G401 (cell line): ENCODE results near the gene TMEM106A. TPM values are rescaled to one million over a fixed set of nuclear protein-coding genes. Genes with fewer than 3 reads are reported as not detected.
"Not testable (repeated sequence)": the region's sequence is repeated elsewhere in the genome, so short reads cannot be mapped to it uniquely, and the experiment has no call there.

Source experiments
- DNase-seq: peaks from one replicate; pipeline ENCODE4 v3.0.0-alpha.2; 2015; ENCODE audit warnings: low spot score
- in situ Hi-C: cut with HindIII; loops from 2 replicates; pipeline ENCODE4 v1.10.0; 2016; ENCODE audit warnings: low sequenced_read_pairs, mixed read lengths
- total RNA-seq: library from RNA; depleted of rRNA; stranded (reverse); fragments of >200 nt; shearing (Covaris generic); gene quantifications from 2 replicates; pipeline ENCODE4 v1.2.3, GENCODE V29; 2014; rRNA removed

TMEM106A gene, protein sequence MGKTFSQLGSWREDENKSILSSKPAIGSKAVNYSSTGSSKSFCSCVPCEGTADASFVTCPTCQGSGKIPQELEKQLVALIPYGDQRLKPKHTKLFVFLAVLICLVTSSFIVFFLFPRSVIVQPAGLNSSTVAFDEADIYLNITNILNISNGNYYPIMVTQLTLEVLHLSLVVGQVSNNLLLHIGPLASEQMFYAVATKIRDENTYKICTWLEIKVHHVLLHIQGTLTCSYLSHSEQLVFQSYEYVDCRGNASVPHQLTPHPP
- total RNA-seq: not detected in 2 replicates

GRCh38 chr17:43211480-43212402 lies at the start of gene TMEM106A:
Gene TMEM106A (plus strand): TSS chr17:43211875. CDS start chr17:43213042, 1,167 bp downstream.
- in situ Hi-C loops: no loop called here
- DNase-seq: peak; percentile 2

GRCh38 chr17:43165971-43166370 lies 45.7 kb upstream of the TMEM106A start:
- DNase-seq, in situ Hi-C loops: not testable (repeated sequence)

- in situ Hi-C loops: no loop called here
- DNase-seq: no peak
Measured at GRCh38 chr17:43169561-43170139, 42.0 kb upstream of the TMEM106A start.

- peak; percentile 99 for DNase-seq
- in situ Hi-C loops: no loop called here
Measured at GRCh38 chr17:43170140-43170765, 41.4 kb upstream of the TMEM106A start.

DNA sequence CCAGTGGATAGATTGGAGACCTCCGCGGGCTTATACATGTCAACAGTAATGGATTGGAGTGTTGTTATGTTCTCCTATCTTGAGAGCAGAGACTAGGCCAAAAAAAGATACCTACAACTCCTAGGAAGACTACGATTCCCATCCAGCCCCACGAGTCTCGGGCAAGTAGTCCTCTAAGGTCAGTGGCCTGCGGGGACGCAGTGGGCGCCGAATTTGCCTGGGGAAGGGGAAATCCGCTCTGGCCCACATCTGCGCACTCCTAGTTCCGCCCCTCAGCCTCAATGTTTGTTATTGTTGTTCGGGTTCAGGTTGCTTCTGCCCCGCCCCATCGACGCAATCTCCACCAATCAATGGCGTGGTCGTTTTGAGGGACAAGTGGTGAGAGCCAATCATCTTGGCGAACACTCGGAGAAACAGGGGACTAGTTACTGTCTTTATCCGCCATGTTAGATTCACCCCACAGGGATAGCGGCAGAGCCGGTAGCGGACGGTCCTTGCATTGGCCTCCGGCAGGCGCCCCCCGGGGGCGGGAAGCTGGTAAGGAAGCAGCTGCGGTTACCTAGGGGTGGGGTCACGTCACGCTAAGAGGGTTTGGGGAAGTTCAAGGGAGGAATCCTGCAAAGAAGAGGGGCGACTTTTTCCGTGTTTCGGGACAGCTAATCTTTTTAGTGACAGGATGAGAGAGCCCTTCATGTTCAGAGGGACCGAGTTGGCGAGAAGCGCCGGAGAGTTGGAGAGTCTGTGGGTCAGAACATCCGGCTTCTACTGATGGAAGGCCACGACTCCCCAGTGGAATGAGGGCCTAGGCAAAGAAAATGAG lies 40.7 kb upstream of the TMEM106A start, which contains the start of gene NBR1:
Gene NBR1, plus strand, starts transcription at position 449 of the 820 bp plus-strand sequence. CDS start 4,586 bp downstream, outside the sequence.
- in situ Hi-C loops: no loop called here
- DNase-seq: peak; percentile 99

DNA sequence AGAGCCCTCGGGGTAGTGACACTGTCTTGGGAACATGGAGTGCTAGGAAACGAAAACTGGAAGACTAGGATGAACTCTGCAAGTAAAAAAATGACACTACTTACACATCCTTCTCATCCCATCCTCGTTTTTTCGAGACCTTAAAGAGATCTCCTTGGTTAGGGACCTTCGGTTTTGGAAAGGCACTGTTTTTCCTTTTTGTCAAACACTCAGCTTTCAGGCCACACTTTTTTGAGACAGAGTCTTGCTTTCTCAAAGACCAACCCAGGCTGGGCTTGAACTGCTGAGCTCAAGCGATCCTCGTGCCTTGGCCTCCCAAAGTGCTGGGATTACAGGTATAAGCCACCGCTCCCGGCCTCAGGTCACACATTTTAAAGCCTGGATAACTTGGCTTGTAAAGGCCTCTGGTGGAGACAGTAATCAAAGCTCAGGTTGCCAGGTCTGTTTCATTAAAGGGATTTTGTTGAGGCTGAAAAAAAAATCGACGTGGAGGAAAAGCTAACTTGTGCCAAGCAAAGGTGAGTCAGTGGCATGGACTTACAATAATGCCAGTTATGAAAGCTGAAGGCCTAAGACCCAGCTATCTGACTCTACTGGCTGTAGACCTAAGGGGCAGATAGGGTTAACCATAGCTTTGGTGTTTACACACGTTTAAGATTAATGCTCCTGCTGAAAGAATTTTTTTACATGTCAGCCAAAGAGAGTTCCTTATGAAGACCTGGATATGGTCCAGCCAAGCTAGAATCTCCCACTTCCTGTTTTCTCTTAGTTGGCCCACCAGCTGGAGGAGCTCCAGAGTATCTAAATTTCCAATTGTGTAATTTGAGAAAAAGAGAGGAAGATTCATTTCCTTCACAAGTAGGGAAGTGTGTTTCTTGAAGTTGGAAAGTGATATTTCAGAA lies 39.8 kb upstream of the TMEM106A start:
- peak; percentile 29 for DNase-seq
- in situ Hi-C loops: no loop called here

DNA sequence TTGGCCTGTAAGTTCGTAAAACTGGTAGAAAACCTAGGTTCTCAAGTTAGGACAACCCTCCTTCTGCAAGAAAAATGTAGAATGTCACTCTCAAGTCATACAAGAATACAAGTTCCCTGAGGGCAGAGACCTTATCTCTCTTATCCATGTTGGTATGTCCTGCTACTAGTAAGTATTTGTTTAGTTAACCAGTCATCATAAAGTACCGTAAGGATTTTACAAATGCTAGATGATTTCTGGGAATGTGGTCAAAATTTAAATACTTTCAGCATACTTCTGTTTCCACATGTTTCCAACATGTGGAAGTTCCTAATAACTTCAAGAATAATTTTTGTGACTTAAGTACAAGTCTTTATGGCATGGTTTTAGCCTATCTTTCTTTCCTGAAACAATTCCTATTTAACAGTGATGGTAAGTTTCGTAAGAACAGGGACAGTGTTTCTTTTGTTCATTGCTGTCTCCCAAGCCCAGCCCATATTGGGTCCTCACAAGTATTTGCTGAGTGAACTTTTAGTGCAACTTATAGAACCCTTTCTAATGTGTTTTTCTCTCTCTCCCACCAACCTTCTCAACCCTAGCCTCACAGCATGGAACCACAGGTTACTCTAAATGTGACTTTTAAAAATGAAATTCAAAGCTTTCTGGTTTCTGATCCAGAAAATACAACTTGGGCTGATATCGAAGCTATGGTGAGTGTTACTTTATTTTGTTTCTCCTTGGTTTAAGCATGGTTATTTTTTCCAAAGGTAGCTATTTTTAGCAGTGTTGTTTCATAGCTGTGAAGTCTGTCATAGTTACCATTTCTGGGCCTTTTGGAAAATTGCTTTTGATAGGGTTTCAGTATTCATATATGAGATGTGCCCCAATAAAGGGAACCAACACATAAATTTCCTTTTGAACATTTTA lies 36.2 kb upstream of the TMEM106A start:
- DNase-seq: no peak
- in situ Hi-C loops: no loop called here

DNA sequence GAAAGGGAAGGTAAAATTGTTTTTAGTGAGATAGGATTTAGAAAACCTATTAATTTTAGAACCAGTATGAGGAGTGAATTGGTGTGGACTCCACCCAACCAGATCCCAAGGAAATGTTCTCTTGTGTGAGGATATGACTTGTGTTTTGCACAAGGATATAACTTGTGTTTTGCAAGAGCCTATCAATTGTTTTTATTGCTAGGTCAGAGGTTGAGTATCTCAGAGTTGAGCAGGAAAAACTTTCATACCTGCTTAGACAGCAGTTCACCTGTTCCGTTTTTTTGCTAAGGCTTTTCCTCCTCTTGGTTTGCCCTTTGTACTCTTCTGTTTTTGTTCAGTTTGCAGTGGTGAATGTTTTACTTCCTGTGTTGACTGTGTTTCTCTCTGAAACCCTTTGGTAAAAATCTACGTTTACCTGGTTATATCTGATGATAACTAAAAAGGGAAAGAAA lies 35.5 kb upstream of the TMEM106A start:
- in situ Hi-C loops: no loop called here
- no peak for DNase-seq

DNA sequence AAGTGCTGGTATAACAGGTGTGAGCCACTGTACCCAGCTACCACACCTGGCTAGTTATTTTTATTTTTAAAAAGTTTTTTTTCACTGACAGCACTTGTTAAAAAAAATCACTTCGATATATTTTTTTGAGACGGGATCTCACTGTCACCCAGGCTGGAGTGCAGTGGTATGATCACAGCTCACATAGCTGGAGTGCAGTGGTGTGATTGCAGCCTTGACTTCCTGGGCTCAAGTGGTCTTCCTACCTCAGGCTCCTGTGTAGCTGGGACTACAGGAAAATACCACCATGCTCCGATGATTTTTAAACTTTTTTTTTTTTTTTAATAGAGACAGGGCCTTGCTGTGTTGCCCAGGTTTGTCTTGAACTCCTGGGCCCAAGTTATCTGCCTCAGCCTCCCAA lies 27.8 kb upstream of the TMEM106A start:
- in situ Hi-C loops: no loop called here
- DNase-seq: no peak

GRCh38 chr17:43186656-43187055 lies 25.0 kb upstream of the TMEM106A start:
- DNase-seq, in situ Hi-C loops: not testable (repeated sequence)

GRCh38 chr17:43193251-43193650 lies 18.4 kb upstream of the TMEM106A start:
- DNase-seq: no peak
- in situ Hi-C loops: no loop called here

GRCh38 chr17:43199633-43200032 lies 12.0 kb upstream of the TMEM106A start:
- in situ Hi-C loops: no loop called here
- DNase-seq: no peak

GRCh38 chr17:43200127-43200526 lies 11.5 kb upstream of the TMEM106A start:
- DNase-seq: no peak
- in situ Hi-C loops: no loop called here

DNA sequence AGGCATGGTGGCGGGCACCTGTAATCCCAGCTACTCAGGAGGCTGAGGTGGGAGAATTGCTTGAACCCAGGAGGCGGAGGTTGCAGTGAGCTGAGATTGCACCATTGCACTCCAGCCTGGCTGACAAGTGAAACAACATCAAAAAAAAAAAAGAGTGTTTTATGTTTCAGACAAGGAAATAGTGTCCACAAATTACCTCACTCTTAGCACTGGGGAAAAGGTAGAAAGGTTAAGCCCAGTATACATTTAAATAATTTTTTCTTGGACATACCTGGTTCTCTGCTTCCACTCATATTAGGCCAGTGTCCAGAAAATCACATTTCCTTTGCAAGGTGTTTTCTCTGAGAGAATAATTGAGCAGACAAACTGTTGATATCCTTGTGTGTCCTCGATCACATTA lies 8.7 kb upstream of the TMEM106A start:
- DNase-seq, in situ Hi-C loops: not testable (repeated sequence)

GRCh38 chr17:43210576-43210975 lies 1.1 kb upstream of the TMEM106A start:
- in situ Hi-C loops: no loop called here
- DNase-seq: no peak

DNA sequence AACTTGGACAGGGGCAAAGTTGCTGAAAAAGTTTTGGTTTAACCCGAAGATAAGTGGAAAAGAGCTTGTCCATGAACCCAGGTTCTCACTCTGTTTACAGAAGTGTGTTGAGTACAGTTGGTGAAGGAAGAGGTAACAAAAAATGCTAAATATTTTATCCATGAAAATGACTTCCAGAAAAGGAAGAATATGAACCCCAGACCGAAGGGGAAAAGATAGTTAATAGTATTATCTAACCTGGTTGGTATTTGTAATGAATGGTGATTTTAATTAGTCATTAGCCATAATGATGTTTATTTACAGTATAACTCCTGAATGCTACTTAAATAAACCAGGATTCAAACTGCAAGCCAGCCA lies 574 bp upstream of the TMEM106A start:
- no peak for DNase-seq
- in situ Hi-C loops: no loop called here
